GM19468 (cell line): Measurements from ENCODE around the gene CXCL1.

Source experiments
- ATAC-seq: cut with Tn5 transposase; IDR thresholded peaks from one replicate; pipeline ENCODE4 v1.9.1; 2021; ENCODE audit warnings: mild to moderate bottlenecking, moderate library complexity, moderate number of reproducible peaks; ENCODE audit not compliant: unreplicated experiment; ENCODE audit errors: extremely low read depth

CXCL1 gene

GRCh38 chr4:73904491-73904890 lies 35.3 kb downstream of the CXCL1 start:
- ATAC-seq = no peak

GRCh38 chr4:73908965-73909364 lies 39.8 kb downstream of the CXCL1 start:
- no peak for ATAC-seq

- ATAC-seq = no peak
Observed at GRCh38 chr4:73911746-73912145, 42.6 kb downstream of the CXCL1 start.

GRCh38 chr4:73912191-73912590 lies 43.0 kb downstream of the CXCL1 start:
- ATAC-seq = no peak

GRCh38 chr4:73914071-73914470 lies 44.9 kb downstream of the CXCL1 start:
- no peak for ATAC-seq

GRCh38 chr4:73916172-73916925 lies 47.2 kb downstream of the CXCL1 start:
- ATAC-seq = no peak

GRCh38 chr4:73917081-73917501 lies 47.9 kb downstream of the CXCL1 start:
- ATAC-seq = no peak

GRCh38 chr4:73918058-73918457 lies 48.9 kb downstream of the CXCL1 start:
- no peak for ATAC-seq

- no peak for ATAC-seq
Observed at GRCh38 chr4:73919691-73920090, 50.5 kb downstream of the CXCL1 start.
